COLO829 (cell line): ENCODE results near the gene DCUN1D4.
"Not testable (repeated sequence)": the region's sequence is repeated elsewhere in the genome, so short reads cannot be mapped to it uniquely, and the experiment has no call there.

Source experiments
- DNase-seq: peaks from one replicate; pipeline ENCODE4 v3.0.0; 2012; ENCODE audit warnings: low spot score

DCUN1D4 gene

GRCh38 chr4:51895158-51895557, 52.2 kb downstream of the DCUN1D4 start:
- peak; percentile 50 for DNase-seq

- peak; percentile 86 for DNase-seq
Observed at GRCh38 chr4:51895816-51896408, 53.0 kb downstream of the DCUN1D4 start.

- DNase-seq, result no peak
Observed at GRCh38 chr4:51901363-51901762, 58.4 kb downstream of the DCUN1D4 start.

GRCh38 chr4:51906167-51906958, 63.4 kb downstream of the DCUN1D4 start:
- DNase-seq, result no peak

GRCh38 chr4:51907006-51907669, 64.2 kb downstream of the DCUN1D4 start:
- DNase-seq, result no peak

GRCh38 chr4:51909236-51909703, 66.3 kb downstream of the DCUN1D4 start:
- no peak for DNase-seq

GRCh38 chr4:51918251-51918650, 75.3 kb downstream of the DCUN1D4 start:
- no peak for DNase-seq

- DNase-seq, result peak; percentile 68
Observed at GRCh38 chr4:51923343-51923742, 80.4 kb downstream of the DCUN1D4 start.

- no peak for DNase-seq
Observed at GRCh38 chr4:51925307-51925706, 82.4 kb downstream of the DCUN1D4 start.

- DNase-seq, result no peak
Observed at GRCh38 chr4:51930557-51930956, 87.6 kb downstream of the DCUN1D4 start.

- no peak for DNase-seq
Observed at GRCh38 chr4:51931461-51931860, 88.5 kb downstream of the DCUN1D4 start.

GRCh38 chr4:51932261-51932660, 89.3 kb downstream of the DCUN1D4 start:
- no peak for DNase-seq

- no peak for DNase-seq
Observed at GRCh38 chr4:51932684-51933083, 89.7 kb downstream of the DCUN1D4 start.

GRCh38 chr4:51940460-51940859, 97.5 kb downstream of the DCUN1D4 start:
- DNase-seq, result not testable (repeated sequence)

GRCh38 chr4:51942108-51942832, 99.3 kb downstream of the DCUN1D4 start:
- no peak for DNase-seq

- DNase-seq, result no peak
Observed at GRCh38 chr4:51942833-51943215, 99.9 kb downstream of the DCUN1D4 start.

- peak; percentile 78 for DNase-seq
Observed at GRCh38 chr4:51943221-51943620, 100.3 kb downstream of the DCUN1D4 start.

GRCh38 chr4:51958199-51958968, 115.4 kb downstream of the DCUN1D4 start:
- DNase-seq, result no peak

- no peak for DNase-seq
Observed at GRCh38 chr4:51960486-51960885, 117.5 kb downstream of the DCUN1D4 start.

GRCh38 chr4:51963841-51964517, 121.0 kb downstream of the DCUN1D4 start:
- no peak for DNase-seq

GRCh38 chr4:51965862-51966261, 122.9 kb downstream of the DCUN1D4 start:
- DNase-seq, result no peak
